GM21390 (cell line): ENCODE measurements around the gene FHIT.

Experiments
- ATAC-seq: cut with Tn5 transposase; IDR thresholded peaks from one replicate; pipeline ENCODE4 v1.9.1; 2021; ENCODE audit not compliant: unreplicated experiment

FHIT gene

DNA sequence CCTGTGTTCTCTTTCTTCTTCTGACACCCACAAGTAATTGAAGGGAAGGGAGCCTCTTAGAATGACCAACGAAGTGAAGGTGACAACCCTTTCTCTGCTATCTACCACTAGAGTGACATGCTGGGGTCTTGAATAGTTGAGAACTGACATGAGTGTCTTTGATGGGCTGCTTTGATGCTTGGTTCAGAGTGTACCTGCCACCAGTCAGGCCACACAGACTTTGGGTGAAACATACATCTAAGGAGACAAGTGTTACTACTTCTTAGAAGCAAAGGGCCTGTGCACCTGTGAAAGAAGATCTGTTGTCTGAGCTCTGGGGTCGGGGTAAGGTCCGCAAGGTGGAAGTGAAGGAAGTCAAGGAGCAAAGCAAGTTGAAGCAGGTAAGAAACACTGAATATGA is 1160.7 kb downstream of the FHIT start:
- ATAC-seq, result no peak

GRCh38 chr3:60086811-60087210 is 1164.4 kb downstream of the FHIT start:
- ATAC-seq, result peak; percentile 88

- ATAC-seq, result no peak
Observed at GRCh38 chr3:60085649-60086048, 1165.6 kb downstream of the FHIT start.

- peak; percentile 61 for ATAC-seq
Observed at GRCh38 chr3:60081381-60082095, 1169.7 kb downstream of the FHIT start.

DNA sequence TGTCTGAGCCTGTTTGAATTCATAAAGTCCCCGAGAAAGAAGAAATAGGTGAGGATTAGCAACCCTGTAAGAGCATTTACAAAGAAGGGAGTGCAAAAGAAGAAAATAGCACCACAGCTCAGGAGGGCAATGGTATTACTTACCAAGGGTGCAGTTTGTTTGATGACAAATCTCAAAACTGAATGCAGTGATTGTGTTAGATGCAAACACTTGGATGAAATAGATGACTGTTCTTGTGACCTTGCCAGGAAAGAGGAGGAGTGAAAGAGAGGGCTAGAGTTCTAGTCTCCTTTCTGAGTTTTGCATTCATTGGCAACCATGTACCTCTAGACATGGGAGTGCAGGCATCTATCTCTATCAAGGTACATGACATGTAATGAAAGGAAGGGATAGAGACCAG is 1170.6 kb downstream of the FHIT start:
- no peak for ATAC-seq

DNA sequence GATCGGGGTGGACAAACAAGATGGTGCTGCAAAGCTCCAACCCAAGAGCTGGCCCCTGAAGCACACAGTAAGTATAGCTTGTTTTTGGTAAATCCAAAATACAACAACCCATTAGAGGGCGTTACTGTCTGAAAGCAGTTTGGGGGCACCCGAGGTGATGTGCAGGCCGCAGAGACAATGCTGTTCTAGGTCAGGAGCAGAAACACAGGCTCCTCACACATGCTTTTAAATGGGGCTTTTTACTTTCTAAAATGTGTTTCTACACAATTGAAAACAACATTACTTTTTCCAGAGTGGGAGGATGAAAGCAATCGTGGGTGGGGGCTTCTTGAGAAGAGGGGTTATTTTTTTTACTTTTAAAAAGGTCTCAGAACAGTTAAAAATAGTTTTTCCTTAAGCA is 1172.2 kb downstream of the FHIT start:
- no peak for ATAC-seq

DNA sequence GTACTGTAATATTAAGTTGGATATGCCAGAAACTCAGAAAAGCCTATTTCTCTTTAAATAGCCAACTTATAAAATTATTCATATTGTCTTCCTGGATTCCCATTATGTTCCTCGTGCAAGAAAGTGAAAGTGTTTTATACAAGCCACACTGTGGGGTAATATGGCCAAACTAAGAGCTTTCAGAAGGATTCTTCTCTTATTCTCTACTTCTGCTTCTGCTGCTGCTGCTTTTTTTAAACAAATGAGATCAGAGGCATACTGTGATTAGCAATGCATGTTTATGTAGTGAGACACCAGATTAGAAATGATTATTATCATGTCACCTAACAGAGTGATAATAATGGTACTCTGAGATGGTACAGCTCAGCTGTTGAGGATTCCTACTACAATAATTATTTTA is 1174.9 kb downstream of the FHIT start:
- no peak for ATAC-seq

GRCh38 chr3:60073942-60074341 is 1177.3 kb downstream of the FHIT start:
- ATAC-seq, result no peak

DNA sequence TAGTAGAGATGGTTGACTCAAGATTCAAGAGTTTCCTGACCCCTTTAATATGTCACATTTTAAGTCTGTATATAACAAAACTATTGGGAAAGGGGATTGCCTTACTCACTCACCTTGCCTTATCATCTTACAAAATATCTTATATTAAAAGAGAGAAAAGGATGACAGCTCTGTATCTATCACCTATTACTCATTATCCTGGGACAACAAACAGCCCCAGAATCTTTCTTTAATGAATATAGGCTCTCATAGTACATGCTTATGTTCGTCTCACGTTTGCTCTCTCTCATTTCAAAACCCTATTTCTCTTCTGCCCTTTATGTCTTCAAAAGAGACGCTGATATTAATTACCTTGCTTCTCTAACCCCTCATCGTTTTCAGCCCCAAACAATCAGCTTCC is 1178.0 kb downstream of the FHIT start:
- ATAC-seq, result no peak

GRCh38 chr3:60070366-60070765 is 1180.9 kb downstream of the FHIT start:
- ATAC-seq, result no peak

DNA sequence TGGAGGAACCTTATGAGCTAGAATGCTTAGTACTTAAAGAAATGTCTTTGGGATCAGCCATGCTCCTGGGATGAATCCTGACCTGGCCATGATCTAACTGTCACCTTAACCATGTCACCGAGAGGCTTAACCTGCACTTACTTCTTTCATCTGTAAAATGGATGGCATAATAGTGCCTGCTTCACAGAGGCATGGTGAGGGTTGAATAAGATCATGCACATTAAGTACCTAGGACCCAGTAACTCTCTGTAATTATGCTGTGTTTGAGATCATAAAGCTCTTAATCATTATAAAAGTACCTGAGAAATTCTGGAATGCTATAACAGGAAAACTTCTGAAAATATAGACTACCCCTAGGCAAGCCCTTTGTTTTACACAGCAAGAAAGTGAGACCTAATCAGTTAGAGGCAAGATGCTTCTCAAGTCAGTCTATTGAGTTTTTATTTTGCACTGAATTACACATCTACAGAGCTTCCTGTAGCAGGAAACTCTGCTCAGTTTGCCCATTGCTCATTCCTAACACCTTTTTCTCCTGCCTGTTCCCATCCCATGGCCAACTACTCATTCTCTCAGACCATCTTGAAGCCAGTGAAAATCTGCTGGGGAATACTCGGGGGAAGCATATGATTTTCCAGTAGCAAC is 1185.9 kb downstream of the FHIT start:
- no peak for ATAC-seq

DNA sequence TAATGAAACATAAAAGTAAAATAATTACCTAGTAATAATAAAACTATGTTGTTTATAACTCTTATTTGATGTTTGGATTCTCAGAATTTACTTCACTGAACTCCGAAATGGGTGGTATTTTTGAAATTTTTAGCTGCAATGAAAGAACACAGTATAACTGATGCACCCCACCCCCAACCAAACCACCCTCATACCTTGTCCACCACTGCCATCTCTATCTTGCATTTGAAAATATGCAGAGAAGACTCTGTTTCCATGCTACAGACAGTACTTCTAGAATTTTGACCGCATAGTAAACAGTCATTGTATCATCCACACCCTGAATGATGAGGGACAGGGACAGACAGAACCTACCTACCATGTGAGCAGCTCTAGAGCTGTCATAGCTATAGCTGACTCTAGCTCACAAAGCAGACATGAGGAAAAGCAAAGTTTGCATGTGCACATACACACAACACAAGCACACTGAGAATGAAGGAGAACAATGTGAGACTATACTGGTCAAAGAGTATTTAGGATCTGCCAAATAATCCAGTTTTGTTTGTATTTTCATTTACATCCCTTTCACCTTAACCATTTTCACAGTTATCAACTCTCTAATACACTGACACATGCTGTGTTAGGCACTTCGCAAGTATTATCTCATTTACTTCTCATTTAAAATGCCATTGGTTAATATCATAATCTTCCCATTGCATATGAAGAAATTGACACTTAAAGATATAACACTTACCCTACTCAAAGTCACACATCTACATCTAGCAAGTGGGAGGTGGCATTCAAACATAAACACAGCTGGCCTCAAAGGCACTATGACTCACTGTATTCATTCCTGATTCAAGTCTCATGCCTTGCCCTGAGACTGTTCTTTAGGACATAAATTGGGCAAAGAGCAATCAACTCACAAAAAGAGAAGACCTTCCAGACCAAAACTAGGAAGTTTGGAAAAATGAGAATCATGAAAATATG is 1186.8 kb downstream of the FHIT start:
- no peak for ATAC-seq

GRCh38 chr3:60056404-60056803 is 1194.8 kb downstream of the FHIT start:
- no peak for ATAC-seq

GRCh38 chr3:60055765-60056164 is 1195.5 kb downstream of the FHIT start:
- no peak for ATAC-seq

DNA sequence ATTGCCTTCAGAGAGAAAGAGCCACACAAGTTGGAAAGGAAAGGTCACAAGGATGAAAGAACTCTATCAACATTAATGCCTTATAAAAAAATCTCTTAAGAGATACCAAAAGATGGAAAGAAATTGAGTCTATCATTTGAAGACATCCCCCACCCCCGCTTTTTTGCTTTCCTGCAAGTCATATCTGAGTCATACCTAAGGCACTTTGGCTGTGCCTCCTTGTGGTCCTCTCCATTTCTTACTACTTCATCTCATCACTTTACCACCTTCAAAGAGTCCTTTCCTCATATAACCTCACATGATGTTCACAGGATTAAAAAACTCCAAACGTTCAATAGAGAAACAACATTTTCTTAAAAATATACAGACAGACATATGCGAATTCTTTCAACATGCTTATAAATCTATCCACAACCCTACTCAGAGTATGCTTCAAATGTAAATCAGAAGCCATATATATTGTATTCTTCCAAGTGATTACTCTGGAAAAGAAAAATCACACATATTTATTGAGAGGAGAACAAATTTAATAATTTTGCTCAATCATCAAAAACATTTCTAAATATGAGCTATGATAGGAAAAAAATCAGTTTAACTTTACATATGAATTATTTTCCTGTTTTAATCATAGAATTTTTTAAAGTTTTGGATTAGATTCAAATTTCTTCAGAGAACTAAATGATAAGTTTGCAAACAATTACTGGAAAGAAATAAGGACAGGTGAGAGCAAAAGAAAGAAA is 1197.6 kb downstream of the FHIT start:
- no peak for ATAC-seq

GRCh38 chr3:60048447-60048848 is 1202.8 kb downstream of the FHIT start:
- no peak for ATAC-seq

DNA sequence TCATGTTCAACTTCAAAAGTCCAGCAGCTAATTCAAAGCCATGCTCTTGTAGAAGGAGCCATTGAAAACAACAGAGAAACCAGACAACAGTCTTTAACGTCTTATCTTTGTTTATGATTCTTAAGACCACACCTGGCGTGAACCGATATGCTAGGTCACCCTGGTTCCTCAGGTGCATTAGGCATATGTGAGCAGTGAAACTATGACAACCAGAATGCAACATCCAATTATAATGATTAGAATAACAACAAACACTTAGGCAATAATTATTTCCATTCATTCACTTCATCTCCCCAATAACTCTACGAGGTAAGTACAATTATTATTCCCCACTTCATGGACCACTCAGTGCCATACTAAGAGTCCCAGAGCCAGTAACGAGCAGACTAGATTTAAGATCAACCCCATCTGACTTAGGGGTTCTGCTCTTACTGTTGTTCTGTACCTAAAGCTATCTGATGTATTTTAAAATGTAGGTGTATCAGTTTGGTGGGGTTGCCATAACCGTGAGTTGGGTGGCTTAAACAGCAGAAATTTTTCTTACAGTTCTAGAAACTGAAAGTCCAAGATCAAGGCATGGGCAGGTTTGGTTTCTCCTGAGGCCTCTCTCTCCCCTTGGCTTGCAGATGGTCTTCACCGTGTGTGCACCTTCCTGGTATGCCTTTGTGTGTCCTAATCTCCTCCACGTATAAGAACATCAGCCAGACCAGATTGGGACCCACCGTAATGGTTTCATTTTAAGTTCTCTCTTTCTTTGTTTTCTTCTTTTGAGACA is 1203.6 kb downstream of the FHIT start:
- ATAC-seq, result no peak

- no peak for ATAC-seq
Observed at GRCh38 chr3:60046210-60046609, 1205.0 kb downstream of the FHIT start.

- no peak for ATAC-seq
Observed at GRCh38 chr3:60045686-60046085, 1205.6 kb downstream of the FHIT start.

DNA sequence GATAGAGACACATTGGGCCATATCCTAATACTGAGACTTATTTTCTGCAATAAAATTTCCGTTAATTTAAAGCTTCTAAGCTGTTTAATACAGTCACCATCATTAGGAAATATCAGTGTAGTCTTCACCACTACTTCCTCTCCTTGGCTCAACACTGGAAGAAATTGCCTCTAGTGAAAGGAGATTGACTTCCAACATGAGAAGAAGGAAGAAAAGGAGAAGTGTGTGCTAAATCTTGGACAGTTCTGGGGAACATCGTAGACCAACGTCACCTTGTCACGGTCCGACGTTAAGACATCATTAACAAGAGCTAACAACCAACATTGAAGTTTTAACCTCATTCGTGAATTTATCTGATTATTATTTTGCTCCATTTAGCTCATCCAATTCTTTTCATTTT is 1214.4 kb downstream of the FHIT start:
- ATAC-seq, result no peak
